Neural cell (in vitro differentiated cells): ENCODE data around the gene NF1. TPM values are rescaled to one million over a fixed set of nuclear protein-coding genes. Genes with fewer than 3 reads are reported as not detected.
"Not testable (repeated sequence)": the region's sequence is repeated elsewhere in the genome, so short reads cannot be mapped to it uniquely, and the experiment has no call there.

Source experiments
- H2AFZ ChIP-seq: fragments of 200-600, 300-800 bp; sonication (generic), shearing (Covaris generic); 2 replicates; pipeline ENCODE4 v1.6.0; 2014; ENCODE audit warnings: low read depth, mild to moderate bottlenecking, antibody characterized with exemption, low read length, moderate library complexity
- H3F3A ChIP-seq: fragments of 200-600 bp; shearing (Covaris generic); 2 replicates; pipeline ENCODE4 v1.6.1; 2016; ENCODE audit warnings: mild to moderate bottlenecking, moderate library complexity, mixed read lengths, antibody characterized with exemption, low read length; ENCODE audit not compliant: insufficient read depth, poor library complexity, severe bottlenecking
- H3K27ac ChIP-seq: fragments of 200-600, 300-800 bp; sonication (generic), shearing (Covaris generic); 2 replicates; pipeline ENCODE4 v1.5.1; 2014; ENCODE audit warnings: mild to moderate bottlenecking, low read length, moderate library complexity
- H3K27me3 ChIP-seq: fragments of 300-800, 200-600 bp; sonication (generic), shearing (Covaris generic); 2 replicates; pipeline ENCODE4 v1.6.0; 2014; ENCODE audit warnings: mild to moderate bottlenecking, low read depth, low read length, moderate library complexity; ENCODE audit not compliant: insufficient read depth
- H3K36me3 ChIP-seq: fragments of 300-800, 200-600 bp; sonication (generic), shearing (Covaris generic); 2 replicates; pipeline ENCODE4 v1.5.1; 2014; ENCODE audit warnings: mild to moderate bottlenecking, antibody characterized with exemption, low read length, moderate library complexity; ENCODE audit not compliant: insufficient read depth
- H3K4me2 ChIP-seq: fragments of 300-800, 200-600 bp; sonication (generic), shearing (Covaris generic); 2 replicates; pipeline ENCODE4 v1.6.0; 2014; ENCODE audit warnings: mild to moderate bottlenecking, low read length
- H3K4me3 ChIP-seq: fragments of 300-800, 200-600 bp; sonication (generic), shearing (Covaris generic); 2 replicates; pipeline ENCODE4 v1.5.1; 2014; ENCODE audit warnings: mild to moderate bottlenecking, low read length, moderate library complexity
- H3K79me2 ChIP-seq: fragments of 200-600 bp; shearing (Covaris generic); replicated peaks from 2 replicates; pipeline ENCODE4 v1.6.0; 2014; ENCODE audit warnings: mild to moderate bottlenecking, low read length, moderate library complexity; ENCODE audit not compliant: insufficient read depth
- H3K9ac ChIP-seq: fragments of 300-800, 200-600 bp; sonication (generic), shearing (Covaris generic); 2 replicates; pipeline ENCODE4 v1.6.1; 2016; ENCODE audit warnings: mild to moderate bottlenecking, low read length, mixed read lengths
- H3K9me2 ChIP-seq: fragments of 200-600 bp; shearing (Covaris generic); 2 replicates; pipeline ENCODE4 v1.6.1; 2016; ENCODE audit warnings: mild to moderate bottlenecking, low read length, mixed read lengths; ENCODE audit not compliant: insufficient read depth
- H3K9me3 ChIP-seq: fragments of 200-600, 300-800 bp; sonication (generic), shearing (Covaris generic); 2 replicates; pipeline ENCODE4 v1.6.1; 2016; ENCODE audit warnings: mild to moderate bottlenecking, mixed run types, low read length, moderate library complexity, mixed read lengths
- H4K20me1 ChIP-seq: fragments of 200-600 bp; shearing (Covaris generic); 2 replicates; pipeline ENCODE4 v1.6.1; 2016; ENCODE audit warnings: mild to moderate bottlenecking, mixed run types; ENCODE audit not compliant: insufficient read depth
- CTCF ChIP-seq: fragments of 450-650 bp; IDR thresholded peaks from 2 replicates; pipeline ENCODE4 v1.5.1; 2014; ENCODE audit warnings: antibody characterized with exemption, mild to moderate bottlenecking, moderate library complexity; ENCODE audit not compliant: poor library complexity, severe bottlenecking
- EP300 ChIP-seq: fragments of 450-650 bp; conservative IDR thresholded peaks from 2 replicates; pipeline ENCODE4 v1.6.1; 2014; ENCODE audit warnings: antibody characterized with exemption, mild to moderate bottlenecking, moderate library complexity; ENCODE audit not compliant: poor library complexity, severe bottlenecking
- EZH2 ChIP-seq: fragments of 200-600, 300-800 bp; shearing (Covaris generic), sonication (generic); IDR thresholded peaks from 2 replicates; pipeline ENCODE4 v1.6.1; 2014; ENCODE audit warnings: antibody characterized with exemption, low read length, borderline replicate concordance, mild to moderate bottlenecking; ENCODE audit not compliant: insufficient read depth, poor library complexity, severe bottlenecking
- MXI1 ChIP-seq: fragments of 450-650 bp; conservative IDR thresholded peaks from 2 replicates; pipeline ENCODE4 v1.6.1; 2014; ENCODE audit warnings: antibody characterized with exemption, mild to moderate bottlenecking; ENCODE audit not compliant: poor library complexity, severe bottlenecking
- POLR2AphosphoS5 ChIP-seq: IDR thresholded peaks from 2 replicates; pipeline ENCODE4 v1.6.1; 2012
- RAD21 ChIP-seq: fragments of 450-650 bp; conservative IDR thresholded peaks from 2 replicates; pipeline ENCODE4 v1.6.1; 2014; ENCODE audit warnings: antibody characterized with exemption, mild to moderate bottlenecking, moderate library complexity
- SMC3 ChIP-seq: fragments of 450-650 bp; conservative IDR thresholded peaks from 2 replicates; pipeline ENCODE4 v1.6.1; 2014; ENCODE audit warnings: antibody characterized with exemption, mild to moderate bottlenecking, moderate library complexity; ENCODE audit not compliant: poor library complexity
- TAF1 ChIP-seq: IDR thresholded peaks from 2 replicates; pipeline ENCODE4 v1.6.1; 2012; ENCODE audit warnings: low read depth
- polyA plus RNA-seq: library from polyadenylated mRNA; depleted of rRNA; stranded (reverse); fragments of >200 nt; gene quantifications from 2 replicates; pipeline ENCODE4 v1.2.3, GENCODE V29; 2014
- TF ChIP-seq, protein P1 (sequence below): IDR thresholded peaks from 2 replicates; pipeline ENCODE4 v1.6.1; 2012; ENCODE audit warnings: borderline replicate concordance

NF1 gene
- polyA plus RNA-seq, 1 donor from 2014 or later = 22.4 TPM

DNA sequence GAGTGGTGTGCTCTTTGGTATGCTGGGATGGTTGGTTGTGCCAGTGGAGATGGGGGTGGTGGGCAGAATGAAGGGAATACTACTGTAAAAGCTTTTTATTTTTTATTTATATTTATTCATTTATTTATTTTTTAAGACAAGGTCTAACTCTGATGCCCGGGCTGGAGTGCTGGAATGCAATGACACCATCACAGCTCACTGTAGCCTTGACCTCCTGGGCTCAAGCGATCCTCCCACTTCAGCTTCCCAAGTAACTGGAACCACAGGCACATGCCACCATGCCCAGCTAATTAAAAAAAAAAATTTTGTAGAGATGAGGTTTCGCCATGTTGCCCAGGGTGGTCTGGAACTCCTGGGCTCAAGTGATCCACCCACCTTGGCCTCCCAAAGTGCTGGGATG lies 4.1 kb upstream of the NF1 start:
- not testable (repeated sequence) for H3K9me3 ChIP-seq, H3K36me3 ChIP-seq, H3K9ac ChIP-seq, H3K9me2 ChIP-seq, H2AFZ ChIP-seq, H4K20me1 ChIP-seq, H3K4me2 ChIP-seq, H3K4me3 ChIP-seq, H3K27ac ChIP-seq, H3K27me3 ChIP-seq, H3K79me2 ChIP-seq, H3F3A ChIP-seq

DNA sequence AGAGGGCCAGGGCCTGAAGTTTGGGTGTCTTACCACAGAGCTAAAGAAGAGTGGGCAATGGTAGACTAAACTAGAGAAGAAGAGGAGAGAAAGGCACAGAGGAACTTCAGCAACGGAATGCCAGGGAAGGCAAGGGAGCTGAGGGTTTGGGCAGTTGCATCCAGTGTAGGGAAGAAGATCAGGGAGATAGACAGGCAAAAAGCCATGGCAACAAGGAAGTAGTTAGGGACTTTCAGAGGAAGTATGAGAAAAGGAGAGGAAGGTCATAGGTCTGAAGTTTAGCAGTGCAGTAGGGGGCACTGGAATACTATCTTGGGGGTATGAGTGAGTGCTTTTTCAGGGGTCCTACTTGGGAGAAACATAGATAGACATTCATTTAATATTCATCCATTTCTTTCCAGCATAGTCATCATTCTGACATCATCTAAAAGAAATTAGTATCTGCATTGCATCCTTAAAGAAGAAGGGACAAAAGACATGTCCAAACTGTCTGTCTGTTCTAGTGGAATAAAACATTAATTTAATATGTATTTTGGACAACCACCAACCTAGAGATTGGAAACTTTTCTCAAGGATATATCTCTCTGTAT lies 2.2 kb upstream of the NF1 start:
- H3K9ac ChIP-seq = no peak overlapping the region
- no peaks in the 10 kb centered on the region for H3K27me3 ChIP-seq
- H3K9me2 ChIP-seq = no peaks in the 10 kb centered on the region
- H3K9me3 ChIP-seq = no peaks in the 10 kb centered on the region
- TF ChIP-seq POLR2AphosphoS5 = no peak
- no peak for TF ChIP-seq TAF1
- no peak for TF ChIP-seq RAD21
- no peak for TF ChIP-seq SMC3
- TF ChIP-seq CTCF = no peak
- no peak for TF ChIP-seq EP300
- TF ChIP-seq, protein P1, sequence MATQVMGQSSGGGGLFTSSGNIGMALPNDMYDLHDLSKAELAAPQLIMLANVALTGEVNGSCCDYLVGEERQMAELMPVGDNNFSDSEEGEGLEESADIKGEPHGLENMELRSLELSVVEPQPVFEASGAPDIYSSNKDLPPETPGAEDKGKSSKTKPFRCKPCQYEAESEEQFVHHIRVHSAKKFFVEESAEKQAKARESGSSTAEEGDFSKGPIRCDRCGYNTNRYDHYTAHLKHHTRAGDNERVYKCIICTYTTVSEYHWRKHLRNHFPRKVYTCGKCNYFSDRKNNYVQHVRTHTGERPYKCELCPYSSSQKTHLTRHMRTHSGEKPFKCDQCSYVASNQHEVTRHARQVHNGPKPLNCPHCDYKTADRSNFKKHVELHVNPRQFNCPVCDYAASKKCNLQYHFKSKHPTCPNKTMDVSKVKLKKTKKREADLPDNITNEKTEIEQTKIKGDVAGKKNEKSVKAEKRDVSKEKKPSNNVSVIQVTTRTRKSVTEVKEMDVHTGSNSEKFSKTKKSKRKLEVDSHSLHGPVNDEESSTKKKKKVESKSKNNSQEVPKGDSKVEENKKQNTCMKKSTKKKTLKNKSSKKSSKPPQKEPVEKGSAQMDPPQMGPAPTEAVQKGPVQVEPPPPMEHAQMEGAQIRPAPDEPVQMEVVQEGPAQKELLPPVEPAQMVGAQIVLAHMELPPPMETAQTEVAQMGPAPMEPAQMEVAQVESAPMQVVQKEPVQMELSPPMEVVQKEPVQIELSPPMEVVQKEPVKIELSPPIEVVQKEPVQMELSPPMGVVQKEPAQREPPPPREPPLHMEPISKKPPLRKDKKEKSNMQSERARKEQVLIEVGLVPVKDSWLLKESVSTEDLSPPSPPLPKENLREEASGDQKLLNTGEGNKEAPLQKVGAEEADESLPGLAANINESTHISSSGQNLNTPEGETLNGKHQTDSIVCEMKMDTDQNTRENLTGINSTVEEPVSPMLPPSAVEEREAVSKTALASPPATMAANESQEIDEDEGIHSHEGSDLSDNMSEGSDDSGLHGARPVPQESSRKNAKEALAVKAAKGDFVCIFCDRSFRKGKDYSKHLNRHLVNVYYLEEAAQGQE = no peak
- no peak for TF ChIP-seq MXI1
- TF ChIP-seq EZH2 = no peak
- no peak overlapping the region for H2AFZ ChIP-seq
- H3K79me2 ChIP-seq = peaks cover 13% of the 10 kb centered on the region
- no peaks in the 10 kb centered on the region for H3K36me3 ChIP-seq
- H4K20me1 ChIP-seq = no peaks in the 10 kb centered on the region
- H3K4me3 ChIP-seq = no peak overlapping the region
- H3K27ac ChIP-seq = no peak overlapping the region
- H3F3A ChIP-seq = peaks cover 13% of the 10 kb centered on the region
- H3K4me2 ChIP-seq = no peak overlapping the region
